Renal cortical epithelial cell (primary cell): ENCODE data around the gene FAM50A. TPM values are rescaled to one million over a fixed set of nuclear protein-coding genes. Genes with fewer than 3 reads are reported as not detected.

ENCODE experiments used
- DNase-seq: peaks from one replicate; pipeline ENCODE4 v3.0.0-alpha.2; 2011; ENCODE audit warnings: low read depth
- total RNA-seq: library from RNA; depleted of rRNA; stranded (reverse); fragments of >200 nt; gene quantifications from 2 replicates; pipeline ENCODE4 v1.2.3, GENCODE V29; 2014

Gene FAM50A
- total RNA-seq, 1 donor from 2014 or later: 71.8 TPM

- no peak for DNase-seq
Measured at GRCh38 chrX:154465601-154466000, 21.7 kb downstream of the FAM50A start.

- DNase-seq: no peak
Measured at GRCh38 chrX:154466036-154466435, 22.1 kb downstream of the FAM50A start.

GRCh38 chrX:154466907-154467306, 23.0 kb downstream of the FAM50A start:
- no peak for DNase-seq

- DNase-seq: no peak
Measured at GRCh38 chrX:154467556-154467955, 23.6 kb downstream of the FAM50A start.

- no peak for DNase-seq
Measured at GRCh38 chrX:154468217-154468616, 24.3 kb downstream of the FAM50A start.

GRCh38 chrX:154469114-154469513, 25.2 kb downstream of the FAM50A start:
- no peak for DNase-seq

- no peak for DNase-seq
Measured at GRCh38 chrX:154469880-154470279, 25.9 kb downstream of the FAM50A start.

- DNase-seq: no peak
Measured at GRCh38 chrX:154470434-154470833, 26.5 kb downstream of the FAM50A start.

GRCh38 chrX:154470914-154471568, 27.1 kb downstream of the FAM50A start:
- DNase-seq: no peak

- DNase-seq: no peak
Measured at GRCh38 chrX:154471839-154472684, 28.1 kb downstream of the FAM50A start.

- no peak for DNase-seq
Measured at GRCh38 chrX:154472685-154473632, 29.0 kb downstream of the FAM50A start.

- no peak for DNase-seq
Measured at GRCh38 chrX:154473683-154474082, 29.7 kb downstream of the FAM50A start.

GRCh38 chrX:154476821-154477220, 32.9 kb downstream of the FAM50A start:
- no peak for DNase-seq

- no peak for DNase-seq
Measured at GRCh38 chrX:154477891-154478477, 34.0 kb downstream of the FAM50A start.

GRCh38 chrX:154478728-154479622, 35.0 kb downstream of the FAM50A start, which contains the start of gene LAGE3:
Gene LAGE3, minus strand, starts transcription at chrX:154479281. Its CDS starts 366 bp downstream, at chrX:154478915.
- peak; percentile 47 for DNase-seq

GRCh38 chrX:154481195-154481594, 37.3 kb downstream of the FAM50A start:
- DNase-seq: no peak

GRCh38 chrX:154481911-154482601, 38.1 kb downstream of the FAM50A start:
- DNase-seq: no peak

- DNase-seq: no peak
Measured at GRCh38 chrX:154482786-154483185, 38.8 kb downstream of the FAM50A start.

- DNase-seq: no peak
Measured at GRCh38 chrX:154483325-154483724, 39.4 kb downstream of the FAM50A start.
